T-helper 9 cell (primary cell): ENCODE measurements around the gene RABEP1.

Source experiments
- DNase-seq: peaks from one replicate; pipeline ENCODE4 v3.0.0-alpha.2; 2020

Gene RABEP1

DNA sequence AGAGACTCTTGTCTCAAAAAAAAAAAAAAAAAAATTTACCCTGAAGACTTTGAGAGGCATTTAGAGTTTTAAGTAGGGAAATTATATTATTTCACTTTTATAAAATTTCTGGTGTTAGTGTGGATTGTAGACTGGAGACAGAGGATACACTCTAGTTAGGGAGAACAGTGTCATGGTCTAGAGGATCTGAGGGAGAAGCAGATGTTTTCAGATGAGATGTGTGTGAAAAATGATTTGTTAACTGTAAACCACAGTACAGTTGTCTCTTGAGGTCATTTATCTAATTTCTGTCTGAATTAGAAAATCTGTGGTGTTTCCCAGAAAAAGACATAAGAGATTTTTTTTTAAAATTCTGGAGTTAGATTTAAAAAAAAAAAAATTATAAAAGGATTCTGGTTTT, 82.6 kb downstream of the RABEP1 start:
- DNase-seq: no peak

DNA sequence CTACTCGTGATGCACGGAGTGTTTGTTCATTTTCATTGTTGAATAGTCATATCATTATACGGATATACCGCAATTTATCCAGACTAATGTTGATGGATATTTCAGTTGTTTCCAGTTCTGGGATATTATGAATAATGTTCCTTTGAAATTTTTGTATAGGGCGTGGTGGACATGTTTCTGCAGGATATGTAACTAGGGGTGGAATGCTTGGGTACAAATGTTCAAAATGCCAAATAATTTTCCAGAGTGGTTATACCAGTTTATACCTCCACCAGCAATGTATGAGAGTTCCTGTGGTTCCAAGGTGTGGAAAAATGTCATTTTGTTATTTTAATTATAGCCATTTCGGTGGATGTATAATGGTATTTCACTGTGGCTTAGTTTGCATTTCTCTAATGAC, 83.7 kb downstream of the RABEP1 start:
- DNase-seq: no peak

- no peak for DNase-seq
Observed at GRCh38 chr17:5370411-5370810, 88.3 kb downstream of the RABEP1 start.

GRCh38 chr17:5373112-5373511, 91.0 kb downstream of the RABEP1 start:
- no peak for DNase-seq

- no peak for DNase-seq
Observed at GRCh38 chr17:5378566-5379207, 96.6 kb downstream of the RABEP1 start.

DNA sequence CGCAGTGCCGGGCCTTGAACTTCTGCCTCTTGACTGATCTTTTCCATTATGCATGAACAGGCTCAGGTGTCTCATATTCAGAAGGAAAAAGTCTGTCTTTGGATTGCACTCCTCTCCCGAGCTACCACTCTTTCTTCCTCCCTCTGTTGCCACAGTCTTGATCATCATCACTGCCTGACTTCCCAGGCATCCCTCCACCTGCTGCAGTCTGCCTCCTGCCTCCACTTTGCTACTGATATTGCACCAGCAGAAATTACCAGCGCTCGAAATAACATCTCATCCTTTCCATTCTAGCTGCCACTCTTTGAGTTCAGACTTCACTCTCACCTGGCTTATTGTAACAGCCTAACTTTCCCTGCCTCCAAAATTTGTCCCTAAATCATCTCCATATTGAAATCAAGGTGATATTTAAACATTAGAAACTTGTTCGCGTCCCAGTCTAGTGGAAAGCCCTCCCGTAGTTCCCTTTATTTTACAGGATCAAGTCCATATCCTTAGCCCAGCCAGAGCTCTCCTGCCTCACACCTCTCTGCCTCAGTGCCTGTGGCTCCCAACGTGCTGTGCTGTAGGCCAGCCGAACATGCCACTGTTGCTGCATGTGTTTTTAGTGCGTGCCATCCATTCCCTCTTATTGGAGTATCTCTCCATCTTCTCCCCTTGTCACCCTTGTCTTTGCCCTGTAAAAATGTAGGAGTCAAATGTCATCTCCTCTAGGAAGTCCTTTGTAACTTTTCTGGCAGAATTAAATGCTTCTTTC, 97.4 kb downstream of the RABEP1 start:
- no peak for DNase-seq

- no peak for DNase-seq
Observed at GRCh38 chr17:5380491-5381135, 98.5 kb downstream of the RABEP1 start.

DNA sequence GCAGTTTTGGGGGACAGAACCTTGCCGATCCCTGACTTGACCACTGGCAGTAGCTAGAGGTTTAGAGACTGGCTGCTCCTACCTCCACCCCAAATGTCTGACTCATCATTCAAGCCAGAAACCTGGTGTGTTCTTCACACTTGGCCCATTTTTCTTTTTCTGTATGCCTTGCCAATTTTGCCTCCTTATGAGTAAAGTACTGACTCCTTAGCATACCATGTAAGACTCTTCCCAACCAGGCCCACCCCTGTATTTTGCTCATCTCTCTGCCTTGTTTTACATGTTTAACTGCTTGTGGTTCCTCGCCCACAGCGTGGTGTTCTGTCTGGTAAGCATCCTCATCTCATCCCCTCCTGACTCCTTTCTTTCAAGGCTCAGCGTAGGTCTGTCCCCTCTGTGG, 99.5 kb downstream of the RABEP1 start:
- no peak for DNase-seq

GRCh38 chr17:5391678-5392077, 109.6 kb downstream of the RABEP1 start:
- no peak for DNase-seq

DNA sequence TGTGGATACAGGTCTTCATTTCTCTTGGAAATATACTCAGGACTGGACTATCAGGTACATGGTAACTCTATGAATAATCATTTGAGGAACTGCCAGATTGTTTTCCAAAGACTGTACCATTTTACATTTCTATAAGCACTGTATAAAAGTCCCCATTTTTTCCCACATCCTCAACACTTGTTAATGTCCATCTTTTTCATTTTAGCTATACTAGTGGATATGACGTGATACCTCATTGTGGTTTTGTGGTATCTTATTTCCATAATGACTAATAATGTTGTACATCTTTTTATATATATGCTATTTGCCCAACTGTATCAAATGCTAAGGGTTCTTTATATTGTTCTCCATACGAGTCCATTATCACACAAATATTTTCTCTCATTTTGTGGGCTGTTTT, 114.5 kb downstream of the RABEP1 start:
- no peak for DNase-seq

GRCh38 chr17:5399767-5400166, 117.7 kb downstream of the RABEP1 start:
- no peak for DNase-seq

DNA sequence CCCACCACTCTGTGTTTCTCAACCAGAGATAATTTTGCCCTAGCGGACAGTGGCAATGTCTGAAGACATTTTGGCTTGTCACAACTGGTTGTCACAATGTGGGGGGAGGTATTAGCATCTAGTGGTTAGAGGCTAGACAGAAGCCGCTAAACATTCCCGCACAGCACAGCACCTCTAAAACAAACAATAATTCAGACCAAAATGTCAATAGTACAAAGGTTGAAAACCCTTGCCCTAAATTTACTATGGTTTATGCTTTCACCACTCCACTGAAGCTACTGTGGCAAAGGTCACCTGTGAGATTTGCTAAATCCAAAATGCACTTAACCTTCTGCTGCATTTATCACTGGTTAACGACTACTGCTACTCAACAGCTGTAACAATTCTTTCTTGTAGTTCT, 123.3 kb downstream of the RABEP1 start:
- DNase-seq: no peak

- no peak for DNase-seq
Observed at GRCh38 chr17:5408186-5408585, 126.1 kb downstream of the RABEP1 start.

GRCh38 chr17:5410594-5411272, 128.6 kb downstream of the RABEP1 start:
- DNase-seq: no peak

- DNase-seq: no peak
Observed at GRCh38 chr17:5413682-5414081, 131.6 kb downstream of the RABEP1 start.

GRCh38 chr17:5416901-5417300, 134.8 kb downstream of the RABEP1 start:
- DNase-seq: no peak

- peak; percentile 42 for DNase-seq
Observed at GRCh38 chr17:5418858-5419355, 136.8 kb downstream of the RABEP1 start.

DNA sequence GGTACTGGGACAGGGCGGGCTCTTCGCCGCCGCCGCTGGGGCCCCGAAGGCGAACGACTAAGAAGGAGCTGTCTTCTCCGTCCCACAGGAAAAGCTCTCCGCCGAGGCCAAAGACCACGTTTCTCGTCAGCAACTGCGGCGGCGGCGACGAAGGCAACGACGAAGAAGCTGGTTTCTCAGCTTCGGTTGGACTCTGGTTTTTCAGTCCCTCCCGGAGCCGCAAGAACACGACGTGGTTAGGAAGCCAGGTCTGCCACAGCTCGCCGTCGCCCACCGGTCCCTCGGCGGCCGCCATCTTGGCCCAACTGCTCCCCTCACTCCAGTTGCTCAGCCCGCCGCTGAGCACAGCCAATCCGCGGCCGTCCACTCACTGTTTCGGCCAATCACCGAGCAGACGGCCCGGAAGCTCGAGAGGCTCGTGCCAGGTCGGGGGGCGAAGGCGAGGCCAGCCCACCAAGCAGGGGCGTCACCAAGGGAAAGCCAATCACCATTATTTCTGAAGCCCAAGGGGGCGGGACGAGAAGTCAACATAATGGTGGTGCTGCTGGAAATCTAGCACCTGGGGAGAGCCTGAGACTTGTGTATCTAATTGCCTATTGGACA, 137.4 kb downstream of the RABEP1 start, which contains the start of gene NUP88:
TSS of gene NUP88 (minus strand) at position 307 of the 603 bp plus-strand sequence. CDS start at position 295, 12 bp downstream.
- DNase-seq: peak; percentile 91

DNA sequence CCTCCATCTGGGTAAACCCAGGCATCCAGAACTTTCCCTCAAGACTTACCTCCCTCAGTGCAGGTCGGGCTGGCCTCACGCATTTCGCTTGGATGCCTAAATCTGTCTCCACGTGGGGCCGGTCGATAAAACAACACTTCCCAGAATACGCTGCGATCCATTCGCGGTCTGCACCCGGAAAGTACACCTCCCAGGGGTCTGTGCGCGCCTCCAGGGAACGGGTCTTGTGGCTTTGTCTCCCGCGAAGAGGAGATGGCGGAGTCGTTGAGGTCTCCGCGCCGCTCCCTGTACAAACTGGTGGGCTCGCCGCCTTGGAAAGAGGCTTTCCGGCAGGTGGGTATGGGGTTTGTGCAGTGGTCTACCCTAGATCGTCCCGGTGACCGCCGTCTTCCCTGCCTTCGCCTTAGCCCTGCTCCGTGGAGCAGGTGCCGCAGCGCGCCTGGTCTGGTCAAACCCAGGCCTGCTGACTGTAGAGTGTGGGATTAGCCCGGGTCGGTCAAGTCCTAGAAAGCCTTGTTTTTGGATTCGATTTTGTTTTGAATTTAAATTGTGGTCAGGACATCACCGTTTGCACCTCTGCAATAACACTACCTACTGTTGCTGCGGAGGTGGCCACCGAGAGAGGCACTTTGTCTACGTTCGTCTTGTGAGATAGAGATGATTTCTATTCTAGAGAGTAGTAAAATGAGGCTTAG, 138.0 kb downstream of the RABEP1 start, which contains the start of gene RPAIN:
TSS of gene RPAIN (plus strand) at position 224 of the 695 bp plus-strand sequence. CDS start at position 253, 29 bp downstream.
- DNase-seq: peak; percentile 79

- DNase-seq: no peak
Observed at GRCh38 chr17:5422505-5422904, 140.4 kb downstream of the RABEP1 start.

DNA sequence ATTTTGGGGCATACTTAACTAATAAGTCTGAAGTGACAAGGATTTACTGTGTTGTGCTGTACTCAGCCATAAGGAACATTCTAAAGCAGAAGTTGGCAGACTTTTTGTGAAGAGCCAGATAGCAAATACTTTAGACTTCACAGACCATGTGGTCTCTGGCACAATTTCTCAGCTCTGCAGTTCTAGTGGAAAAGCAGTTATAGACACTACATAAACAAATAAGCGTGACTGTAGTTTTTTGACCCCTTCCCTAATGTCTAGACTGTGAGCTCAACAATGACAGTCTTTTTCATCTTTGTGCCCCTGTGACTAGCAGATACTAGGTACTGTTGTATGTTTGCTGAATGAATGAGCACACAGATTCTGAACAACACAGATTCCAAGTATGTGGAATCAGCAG, 142.8 kb downstream of the RABEP1 start:
- DNase-seq: no peak

- DNase-seq: no peak
Observed at GRCh38 chr17:5425826-5426225, 143.7 kb downstream of the RABEP1 start.
